Fibroblast of lung (primary cell): ENCODE results near the gene GFPT2. TPM values are rescaled to one million over a fixed set of nuclear protein-coding genes. Genes with fewer than 3 reads are reported as not detected.

Experiments
- DNase-seq, 2 donors: peaks; one replicate each; pipeline versions ENCODE4 v3.0.0 to v3.0.0-alpha.2; 2010; ENCODE audit warnings: low read depth in 2 of 2
- H2AFZ ChIP-seq: 2 replicates; pipeline ENCODE4 v1.5.1; 2012; ENCODE audit warnings: low read length, control low read depth, inconsistent platforms
- H3K27ac ChIP-seq: 2 replicates; pipeline ENCODE4 v1.5.1; 2011; ENCODE audit warnings: low read length, control low read depth; ENCODE audit not compliant: insufficient read depth
- H3K27me3 ChIP-seq: 2 replicates; pipeline ENCODE4 v1.5.1; 2011; ENCODE audit warnings: mild to moderate bottlenecking, low read length; ENCODE audit not compliant: control insufficient read depth, insufficient read depth
- H3K36me3 ChIP-seq: 2 replicates; pipeline ENCODE4 v1.5.1; 2011; ENCODE audit warnings: low read length; ENCODE audit not compliant: control insufficient read depth, insufficient read depth
- H3K4me1 ChIP-seq: 2 replicates; pipeline ENCODE4 v1.5.1; 2011; ENCODE audit warnings: low read length; ENCODE audit not compliant: control insufficient read depth, insufficient read depth; ENCODE audit errors: extremely low read depth
- H3K4me2 ChIP-seq: 2 replicates; pipeline ENCODE4 v1.5.1; 2011; ENCODE audit warnings: low read length, control low read depth; ENCODE audit not compliant: insufficient read depth; ENCODE audit errors: extremely low read depth
- H3K4me3 ChIP-seq, 4 experiments: fragments of 200-600 bp in 1 of 4; sonication (generic) in 1 of 4; replicated peaks in 1 of 4; 2 replicates each; pipeline ENCODE4 v1.5.1; 2011 to 2016; ENCODE audit warnings: low read length in 4 of 4, low read depth in 3 of 4, mild to moderate bottlenecking in 3 of 4, control low read depth in 2 of 4, inconsistent platforms in 1 of 4, mixed read lengths in 1 of 4; ENCODE audit not compliant: insufficient read depth in 1 of 4; ENCODE audit errors: control extremely low read depth in 1 of 4
- H3K79me2 ChIP-seq: 2 replicates; pipeline ENCODE4 v1.5.1; 2012; ENCODE audit warnings: mild to moderate bottlenecking, low read length, inconsistent platforms; ENCODE audit not compliant: control insufficient read depth, insufficient read depth
- H3K9ac ChIP-seq: 2 replicates; pipeline ENCODE4 v1.5.1; 2011; ENCODE audit warnings: mild to moderate bottlenecking, low read length, control low read depth; ENCODE audit not compliant: insufficient read depth
- H3K9me3 ChIP-seq: 2 replicates; pipeline ENCODE4 v1.5.1; 2012; ENCODE audit warnings: low read depth, low read length; ENCODE audit not compliant: control insufficient read depth, insufficient read depth
- H4K20me1 ChIP-seq: 2 replicates; pipeline ENCODE4 v1.5.1; 2011; ENCODE audit warnings: low read length; ENCODE audit not compliant: control insufficient read depth, insufficient read depth; ENCODE audit errors: extremely low read depth
- CTCF ChIP-seq, 2 donors: IDR thresholded peaks in 1 of 2; conservative IDR thresholded peaks in 1 of 2; 1 replicate in 1 of 2; 2 replicates in 1 of 2; pipeline ENCODE4 v1.5.1; 2011 to 2012; ENCODE audit warnings: low read length in 2 of 2, control low read depth in 1 of 2, inconsistent platforms in 1 of 2, low read depth in 1 of 2, mild to moderate bottlenecking in 1 of 2
- EZH2 ChIP-seq: IDR thresholded peaks from 2 replicates; pipeline ENCODE4 v1.5.1; 2012; ENCODE audit warnings: low read length, control low read depth, mild to moderate bottlenecking; ENCODE audit errors: missing control alignments
- polyA plus RNA-seq, 2 donors: library from polyadenylated mRNA; depleted of rRNA in 1 of 2; stranded (reverse) in 1 of 2; unstranded in 1 of 2; fragments of >200 nt; gene quantifications; 2 replicates each; pipeline ENCODE4 v1.2.1, GENCODE V29; 2011 to 2012; ENCODE audit warnings: missing spikeins in 1 of 2
- total RNA-seq: library from RNA; depleted of rRNA; stranded (reverse); fragments of >200 nt; gene quantifications from 2 replicates; pipeline ENCODE4 v1.2.1, GENCODE V29; 2014

The GFPT2 gene
- total and polyA plus RNA-seq, 2 donors (not counting 1 experiment from before 2014, with no cell fraction given), result 6.1 to 19.3 TPM

- no peak for TF ChIP-seq CTCF (conservative IDR thresholded peaks at IDR 0.05 in 1 of 2, IDR thresholded peaks at IDR 0.05 in 1 of 2; ENCODE audit: low read depth in 1 of 2, low read length in 2 of 2)
- TF ChIP-seq EZH2, result no peak
- H3K79me2 ChIP-seq, result no peaks in the 10 kb centered on the region
- peak overlapping the region; percentile 8 for H3K9ac ChIP-seq
- H3K4me1 ChIP-seq, result peaks cover 2% of the 10 kb centered on the region
- peaks cover 2% of the 10 kb centered on the region for H4K20me1 ChIP-seq
- H3K27me3 ChIP-seq, result no peaks in the 10 kb centered on the region
- H3K4me2 ChIP-seq, result peak overlapping the region; percentile 51
- no peak overlapping the region for H2AFZ ChIP-seq
- no peak overlapping the region for H3K27ac ChIP-seq
- peak; percentile 78 to 88 for DNase-seq
- H3K9me3 ChIP-seq, result no peaks in the 10 kb centered on the region
- H3K4me3 ChIP-seq, result peak overlapping the region in 1 of 4 experiments; percentile 20
- H3K36me3 ChIP-seq, result no peaks in the 10 kb centered on the region
These were observed 9.9 kb downstream of the GFPT2 start for GRCh38 chr5:180343110-180343830.

GRCh38 chr5:180341595-180341994 is 11.5 kb downstream of the GFPT2 start:
- H2AFZ ChIP-seq, result no peak overlapping the region
- DNase-seq, result no peak
- TF ChIP-seq EZH2, result no peak
- TF ChIP-seq CTCF (conservative IDR thresholded peaks at IDR 0.05 in 1 of 2, IDR thresholded peaks at IDR 0.05 in 1 of 2; ENCODE audit: low read depth in 1 of 2, low read length in 2 of 2), result no peak
- peaks cover 2% of the 10 kb centered on the region for H4K20me1 ChIP-seq
- H3K9me3 ChIP-seq, result no peaks in the 10 kb centered on the region
- H3K36me3 ChIP-seq, result no peaks in the 10 kb centered on the region
- peaks cover 2% of the 10 kb centered on the region for H3K4me1 ChIP-seq
- H3K4me2 ChIP-seq, result no peak overlapping the region
- no peak overlapping the region for H3K4me3 ChIP-seq
- no peaks in the 10 kb centered on the region for H3K79me2 ChIP-seq
- no peaks in the 10 kb centered on the region for H3K27me3 ChIP-seq
- no peak overlapping the region for H3K9ac ChIP-seq
- no peak overlapping the region for H3K27ac ChIP-seq

GRCh38 chr5:180340856-180341255 is 12.3 kb downstream of the GFPT2 start:
- Histone ChIP-seq H3K4me2 (no peak overlapping the region), H3K4me3 (no peak overlapping the region), H3K9ac (no peak overlapping the region), H3K9me3 (no peaks in the 10 kb centered on the region), H3K27me3 (no peaks in the 10 kb centered on the region), H3K4me1 (peaks cover 2% of the 10 kb centered on the region), H3K36me3 (peaks cover under 1% of the 10 kb centered on the region), H2AFZ (no peak overlapping the region), H4K20me1 (peaks cover 2% of the 10 kb centered on the region), H3K79me2 (no peaks in the 10 kb centered on the region), H3K27ac (no peak overlapping the region)
- TF ChIP-seq EZH2 (no peak), CTCF (conservative IDR thresholded peaks at IDR 0.05 in 1 of 2, IDR thresholded peaks at IDR 0.05 in 1 of 2; ENCODE audit: low read depth in 1 of 2, low read length in 2 of 2) (no peak)
- DNase-seq, result peak; percentile 32 to 43
